ENCODE results near the gene ARL5A. TPM values are rescaled to one million over a fixed set of nuclear protein-coding genes. Genes with fewer than 3 reads are reported as not detected.
"Not testable (repeated sequence)": the region's sequence is repeated elsewhere in the genome, so short reads cannot be mapped to it uniquely, and the experiment has no call there.

ARL5A gene
- total RNA-seq, 2 donors from 2014 or later: 46.9 to 64.5 TPM

- Mint-ChIP-seq H3K36me3 (peaks cover 14 to 30% of the 10 kb centered on the region in 2 donors), H3K9me3 (no peaks in the 10 kb centered on the region), H3K27ac (no peak overlapping the region)
- ATAC-seq (no peak), DNase-seq (ENCODE audit: low spot score in 2 of 2) (no peak)
These were observed 12.3 kb downstream of the ARL5A start for GRCh38 chr2:151815821-151816489.

GRCh38 chr2:151810489-151810888 lies 17.7 kb downstream of the ARL5A start:
- no peak for ATAC-seq
- H3K9me3 Mint-ChIP-seq: no peaks in the 10 kb centered on the region
- H3K27ac Mint-ChIP-seq: peak overlapping the region in 1 of 2 donors; percentile 0
- no peak for DNase-seq (ENCODE audit: low spot score in 2 of 2)
- peaks cover 10 to 28% of the 10 kb centered on the region in 2 donors for H3K36me3 Mint-ChIP-seq

GRCh38 chr2:151809073-151809383 lies 19.2 kb downstream of the ARL5A start:
- ATAC-seq: no peak

GRCh38 chr2:151808258-151809072 lies 19.8 kb downstream of the ARL5A start:
- peaks cover 5 to 25% of the 10 kb centered on the region in 2 donors for H3K36me3 Mint-ChIP-seq
- ATAC-seq: no peak
- H3K27ac Mint-ChIP-seq: no peak overlapping the region
- no peak for DNase-seq (ENCODE audit: low spot score in 2 of 2)
- no peaks in the 10 kb centered on the region for H3K9me3 Mint-ChIP-seq

More at GRCh38 chr2:151809073-151809383, 19.2 kb downstream of the ARL5A start:
- H3K9me3 Mint-ChIP-seq: no peaks in the 10 kb centered on the region
- no peak for DNase-seq (ENCODE audit: low spot score in 2 of 2)
- peaks cover 5 to 25% of the 10 kb centered on the region in 2 donors for H3K36me3 Mint-ChIP-seq
- H3K27ac Mint-ChIP-seq: no peak overlapping the region

- ATAC-seq: no peak
- Mint-ChIP-seq H3K9me3 (no peaks in the 10 kb centered on the region), H3K36me3 (peaks cover 0 to 19% of the 10 kb centered on the region in 2 donors), H3K27ac (no peak overlapping the region)
- DNase-seq (ENCODE audit: low spot score in 2 of 2): no peak
These were observed 22.3 kb downstream of the ARL5A start for GRCh38 chr2:151805961-151806360.

GRCh38 chr2:151805343-151805742 lies 22.9 kb downstream of the ARL5A start:
- H3K36me3 Mint-ChIP-seq: peaks cover 0 to 16% of the 10 kb centered on the region in 2 donors
- ATAC-seq (no peak), DNase-seq (ENCODE audit: low spot score in 2 of 2) (no peak)
- no peak overlapping the region for H3K27ac Mint-ChIP-seq
- no peaks in the 10 kb centered on the region for H3K9me3 Mint-ChIP-seq

GRCh38 chr2:151803811-151804210 lies 24.4 kb downstream of the ARL5A start:
- no peak for DNase-seq (ENCODE audit: low spot score in 2 of 2)
- Mint-ChIP-seq H3K36me3 (peaks cover 0 to 15% of the 10 kb centered on the region in 2 donors), H3K9me3 (no peaks in the 10 kb centered on the region), H3K27ac (no peak overlapping the region)
- no peak for ATAC-seq

- ATAC-seq: no peak
- H3K9me3 Mint-ChIP-seq: no peaks in the 10 kb centered on the region
- no peak for DNase-seq (ENCODE audit: low spot score in 2 of 2)
- no peak overlapping the region for H3K27ac Mint-ChIP-seq
- peaks cover 0 to 15% of the 10 kb centered on the region in 2 donors for H3K36me3 Mint-ChIP-seq
These were observed 25.9 kb downstream of the ARL5A start for GRCh38 chr2:151802315-151802714.

GRCh38 chr2:151799886-151800292 lies 28.3 kb downstream of the ARL5A start:
- Mint-ChIP-seq H3K27ac (no peak overlapping the region), H3K9me3 (no peaks in the 10 kb centered on the region), H3K36me3 (peaks cover 7 to 15% of the 10 kb centered on the region in 2 donors)
- ATAC-seq (no peak), DNase-seq (ENCODE audit: low spot score in 2 of 2) (no peak)

- no peak for DNase-seq (ENCODE audit: low spot score in 2 of 2)
- Mint-ChIP-seq H3K36me3 (peaks cover 10 to 12% of the 10 kb centered on the region in 2 donors), H3K9me3 (peaks cover 0 to 7% of the 10 kb centered on the region in 2 donors), H3K27ac (peak overlapping the region in 1 of 2 donors; percentile 4)
- ATAC-seq: no peak
These were observed 31.4 kb downstream of the ARL5A start for GRCh38 chr2:151796774-151797173.

- H3K36me3 Mint-ChIP-seq: peaks cover 12 to 19% of the 10 kb centered on the region in 2 donors
- H3K9me3 Mint-ChIP-seq: peaks cover 0 to 7% of the 10 kb centered on the region in 2 donors
- H3K27ac Mint-ChIP-seq: no peak overlapping the region
- ATAC-seq: no peak
- DNase-seq (ENCODE audit: low spot score in 2 of 2): no peak
These were observed 32.5 kb downstream of the ARL5A start for GRCh38 chr2:151795646-151796240.

GRCh38 chr2:151794422-151794821 lies 33.8 kb downstream of the ARL5A start:
- peaks cover 12 to 24% of the 10 kb centered on the region in 2 donors for H3K36me3 Mint-ChIP-seq
- not testable (repeated sequence) for H3K9me3 Mint-ChIP-seq; DNase-seq (ENCODE audit: low spot score in 2 of 2); H3K27ac Mint-ChIP-seq
- peak in 1 of 2 donors; percentile 46 for ATAC-seq

GRCh38 chr2:151793123-151793522 lies 35.1 kb downstream of the ARL5A start:
- ATAC-seq: no peak
- Mint-ChIP-seq H3K9me3 (peaks cover 0 to 7% of the 10 kb centered on the region in 2 donors), H3K27ac (no peak overlapping the region), H3K36me3 (peaks cover 13 to 26% of the 10 kb centered on the region in 2 donors)
- no peak for DNase-seq (ENCODE audit: low spot score in 2 of 2)

- Mint-ChIP-seq H3K9me3 (peaks cover 0 to 7% of the 10 kb centered on the region in 2 donors), H3K27ac (no peak overlapping the region), H3K36me3 (peaks cover 16 to 26% of the 10 kb centered on the region in 2 donors)
- DNase-seq (ENCODE audit: low spot score in 2 of 2) (no peak), ATAC-seq (no peak)
These were observed 35.6 kb downstream of the ARL5A start for GRCh38 chr2:151792589-151792988.

- ATAC-seq (no peak), DNase-seq (ENCODE audit: low spot score in 2 of 2) (no peak)
- Mint-ChIP-seq H3K36me3 (peaks cover 16 to 26% of the 10 kb centered on the region in 2 donors), H3K9me3 (peaks cover 0 to 7% of the 10 kb centered on the region in 2 donors), H3K27ac (no peak overlapping the region)
These were observed 36.7 kb downstream of the ARL5A start for GRCh38 chr2:151791545-151791944.

GRCh38 chr2:151790689-151791088 lies 37.5 kb downstream of the ARL5A start:
- ATAC-seq: no peak
- Mint-ChIP-seq H3K9me3 (peaks cover 0 to 7% of the 10 kb centered on the region in 2 donors), H3K27ac (no peak overlapping the region), H3K36me3 (peaks cover 10 to 26% of the 10 kb centered on the region in 2 donors)
- no peak for DNase-seq (ENCODE audit: low spot score in 2 of 2)
